Colonic mucosa (tissue), 4 donors: ENCODE results near the gene RLN2. TPM values are rescaled to one million over a fixed set of nuclear protein-coding genes. Genes with fewer than 3 reads are reported as not detected.
"Not testable (repeated sequence)": the region's sequence is repeated elsewhere in the genome, so short reads cannot be mapped to it uniquely, and the experiment has no call there.

ENCODE experiments used
- DNase-seq: peaks from one replicate; pipeline ENCODE4 v3.0.0-alpha.2; 2020
- H3K27ac ChIP-seq: fragments of 200-600 bp; one replicate; pipeline ENCODE4 v1.8.0; 2021
- H3K27me3 ChIP-seq: fragments of 200-600 bp; one replicate; pipeline ENCODE4 v1.8.0; 2021
- H3K36me3 ChIP-seq: fragments of 200-600 bp; one replicate; pipeline ENCODE4 v1.8.0; 2021
- H3K4me1 ChIP-seq: fragments of 200-600 bp; one replicate; pipeline ENCODE4 v1.8.0; 2021; ENCODE audit warnings: mild to moderate bottlenecking
- H3K4me3 ChIP-seq: fragments of 200-600 bp; one replicate; pipeline ENCODE4 v1.8.0; 2021
- H3K9ac ChIP-seq, 2 donors: one replicate each; pipeline ENCODE4 v1.7.0; 2013; ENCODE audit warnings: control low read depth in 2 of 2, low read depth in 2 of 2, low read length in 2 of 2
- H3K9me3 ChIP-seq: fragments of 200-600 bp; one replicate; pipeline ENCODE4 v1.8.0; 2021
- CTCF ChIP-seq: fragments of 200-600 bp; IDR thresholded peaks from one replicate; pipeline ENCODE4 v1.8.0; 2022; ENCODE audit warnings: antibody characterized with exemption, mild to moderate bottlenecking
- intact Hi-C: fragments of 100-400 bp; cut with DNase I; formaldehyde crosslinking; loops from one replicate; pipeline ENCODE4 v1.14.1; 2022
- total RNA-seq, 2 donors: library from RNA; stranded (reverse); fragmentation: NEBNext Ultra II Directional in 1 of 2; extraction: Animal tissue kit (Norgen Biotek cat#: 25700) in 1 of 2; gene quantifications; one replicate each; pipeline ENCODE4 v1.2.1, GENCODE V29; 2021
- donor health status: healthy.
- donor health status: DM: no; HTN: no; CAD: no.
- donor health status: DM: no; HTN: no; CAD: no.

RLN2 gene
- total RNA-seq = under 1 TPM; 0.48 to 0.74 TPM

- H3K9me3 ChIP-seq, H3K27me3 ChIP-seq, H3K27ac ChIP-seq, H3K9ac ChIP-seq, DNase-seq, H3K4me3 ChIP-seq, H3K4me1 ChIP-seq, intact Hi-C loops, H3K36me3 ChIP-seq: not testable (repeated sequence)
These were observed at the start of gene RLN2 for GRCh38 chr9:5303840-5304795. Gene RLN2 (minus strand): TSS chr9:5304716. CDS start chr9:5304580, 136 bp downstream.

- intact Hi-C loops = no loop called here
- Histone ChIP-seq H3K4me3 (no peak overlapping the region), H3K9ac (no peak overlapping the region), H3K4me1 (no peaks in the 10 kb centered on the region), H3K27ac (no peak overlapping the region), H3K27me3 (no peaks in the 10 kb centered on the region), H3K36me3 (no peaks in the 10 kb centered on the region), H3K9me3 (no peaks in the 10 kb centered on the region)
- no peak for TF ChIP-seq CTCF
- DNase-seq = no peak
These were observed 49.7 kb upstream of the RLN2 start for GRCh38 chr9:5354184-5354583.

- no peak overlapping the region for H3K9ac ChIP-seq
- no peak for TF ChIP-seq CTCF
- no peaks in the 10 kb centered on the region for H3K9me3 ChIP-seq
- H3K27me3 ChIP-seq = no peaks in the 10 kb centered on the region
- H3K4me1 ChIP-seq = no peaks in the 10 kb centered on the region
- no peaks in the 10 kb centered on the region for H3K36me3 ChIP-seq
- no peak overlapping the region for H3K4me3 ChIP-seq
- no peak for DNase-seq
- intact Hi-C loops = no loop called here
- no peak overlapping the region for H3K27ac ChIP-seq
These were observed 48.2 kb upstream of the RLN2 start for GRCh38 chr9:5352637-5353248.

- H3K9me3 ChIP-seq, H3K4me3 ChIP-seq, H3K27me3 ChIP-seq, H3K4me1 ChIP-seq, H3K36me3 ChIP-seq, H3K27ac ChIP-seq, intact Hi-C loops, DNase-seq, H3K9ac ChIP-seq: not testable (repeated sequence)
These were observed 34.8 kb upstream of the RLN2 start, which contains the start of gene RLN1 for GRCh38 chr9:5338992-5339981. Gene RLN1 (minus strand): TSS chr9:5339876. CDS start chr9:5339746, 130 bp downstream.

GRCh38 chr9:5336688-5337087 lies 32.2 kb upstream of the RLN2 start:
- H3K4me3 ChIP-seq = no peak overlapping the region
- H3K27me3 ChIP-seq = no peaks in the 10 kb centered on the region
- no peaks in the 10 kb centered on the region for H3K4me1 ChIP-seq
- no peak overlapping the region for H3K9ac ChIP-seq
- no peaks in the 10 kb centered on the region for H3K9me3 ChIP-seq
- intact Hi-C loops = no loop called here
- no peak for DNase-seq
- no peaks in the 10 kb centered on the region for H3K36me3 ChIP-seq
- H3K27ac ChIP-seq = no peak overlapping the region
- TF ChIP-seq CTCF = no peak

GRCh38 chr9:5331276-5331675 lies 26.8 kb upstream of the RLN2 start:
- H3K4me1 ChIP-seq, intact Hi-C loops, H3K27ac ChIP-seq, H3K27me3 ChIP-seq, H3K36me3 ChIP-seq, H3K9me3 ChIP-seq, DNase-seq, H3K9ac ChIP-seq, H3K4me3 ChIP-seq: not testable (repeated sequence)
